AG04450 (cell line): ENCODE results near the gene AXDND1. TPM values are rescaled to one million over a fixed set of nuclear protein-coding genes. Genes with fewer than 3 reads are reported as not detected.

ENCODE experiments used
- CTCF ChIA-PET: fragments of 300-600, 350-600 bp; formaldehyde crosslinking; extraction: SDS; loops from one replicate; lab custom pipeline; 2022; ENCODE audit warnings: antibody characterized with exemption, inconsistent platforms; lab: Charles Lee
- POLR2A ChIA-PET: fragments of 350-600 bp; formaldehyde crosslinking; extraction: SDS; loops from one replicate; lab custom pipeline; 2021; ENCODE audit warnings: antibody characterized with exemption, inconsistent platforms; lab: Yijun Ruan, JAX
- DNase-seq: peaks from one replicate; pipeline ENCODE4 v3.0.0-alpha.2; 2011; ENCODE audit warnings: low read depth, low spot score
- H3K27ac ChIP-seq: one replicate; pipeline ENCODE4 v1.5.1; 2012; ENCODE audit warnings: low read depth, low read length, control low read depth
- H3K27me3 ChIP-seq: one replicate; pipeline ENCODE4 v1.6.0; 2012; ENCODE audit warnings: low read length; ENCODE audit not compliant: control insufficient read depth, insufficient read depth
- H3K4me3 ChIP-seq: 2 replicates; pipeline ENCODE4 v1.5.1; 2011; ENCODE audit warnings: mild to moderate bottlenecking, low read depth, low read length, control low read depth
- H3K9me3 ChIP-seq: 2 replicates; pipeline ENCODE4 v1.5.1; 2012; ENCODE audit warnings: low read length; ENCODE audit not compliant: control insufficient read depth, insufficient read depth
- CTCF ChIP-seq: IDR thresholded peaks from 2 replicates; pipeline ENCODE4 v1.5.1; 2011; ENCODE audit warnings: low read depth, low read length, control low read depth, inconsistent platforms
- polyA plus RNA-seq: library from polyadenylated mRNA; depleted of rRNA; stranded (reverse); fragments of >200 nt; gene quantifications from 2 replicates; pipeline ENCODE4 v1.2.3, GENCODE V29; 2011

The AXDND1 gene
- polyA plus RNA-seq, 1 experiment = 0.27 TPM

DNA sequence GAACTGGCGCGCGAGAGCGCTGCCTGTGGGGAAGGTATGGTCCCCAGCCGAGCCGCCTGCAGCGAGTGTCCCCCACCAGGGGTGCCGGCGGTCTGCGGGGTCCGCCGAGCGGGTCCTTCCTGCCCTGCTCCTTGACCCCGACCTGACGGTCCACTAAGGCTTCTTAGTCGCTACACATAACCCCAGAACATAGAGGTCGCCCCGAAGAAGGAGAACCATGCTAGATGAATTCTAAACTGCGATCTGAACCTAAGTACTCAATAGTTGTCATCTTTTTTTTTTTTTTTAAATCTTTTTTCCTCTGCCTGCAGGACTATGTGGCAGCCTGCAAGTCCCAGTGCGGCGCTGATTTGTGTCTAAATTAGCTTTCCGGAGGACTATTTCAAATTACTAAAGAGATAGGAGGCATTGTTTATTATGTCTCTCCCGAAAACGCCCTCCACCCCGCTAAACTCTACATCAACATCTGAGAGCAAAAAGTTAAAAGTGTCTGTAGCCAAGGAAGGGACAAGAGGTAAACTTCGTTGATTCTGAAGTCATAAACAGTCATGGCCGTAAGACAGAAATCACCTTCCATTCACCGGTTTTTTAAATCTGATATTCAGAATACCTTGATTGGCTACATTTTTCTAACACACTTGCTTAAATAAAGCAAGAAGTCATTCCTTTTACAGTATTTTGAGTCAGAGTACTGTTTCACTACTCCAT is 476 bp downstream of the AXDND1 start:
- H3K9me3 ChIP-seq = no peaks in the 10 kb centered on the region; the same call in 1 of the 2 replicates
- H3K4me3 ChIP-seq = peak overlapping the region; percentile 80
- no peak for TF ChIP-seq CTCF
- DNase-seq = no peak
- POLR2A ChIA-PET = interaction anchor here (0.6 to 1.0 kb wide), 2 partner anchors 72 to 96 kb away, joined by 3 to 8 read pairs; partner anchors contain the start of gene SOAT1
- H3K27ac ChIP-seq = peak overlapping the region; percentile 97
- no peaks in the 10 kb centered on the region for H3K27me3 ChIP-seq
- CTCF ChIA-PET = interaction anchor here (0.9 to 7.9 kb wide), 3 partner anchors 72 to 288 kb away, joined by 3 to 123 read pairs (median 4); partner anchors contain the start of gene SOAT1

DNA sequence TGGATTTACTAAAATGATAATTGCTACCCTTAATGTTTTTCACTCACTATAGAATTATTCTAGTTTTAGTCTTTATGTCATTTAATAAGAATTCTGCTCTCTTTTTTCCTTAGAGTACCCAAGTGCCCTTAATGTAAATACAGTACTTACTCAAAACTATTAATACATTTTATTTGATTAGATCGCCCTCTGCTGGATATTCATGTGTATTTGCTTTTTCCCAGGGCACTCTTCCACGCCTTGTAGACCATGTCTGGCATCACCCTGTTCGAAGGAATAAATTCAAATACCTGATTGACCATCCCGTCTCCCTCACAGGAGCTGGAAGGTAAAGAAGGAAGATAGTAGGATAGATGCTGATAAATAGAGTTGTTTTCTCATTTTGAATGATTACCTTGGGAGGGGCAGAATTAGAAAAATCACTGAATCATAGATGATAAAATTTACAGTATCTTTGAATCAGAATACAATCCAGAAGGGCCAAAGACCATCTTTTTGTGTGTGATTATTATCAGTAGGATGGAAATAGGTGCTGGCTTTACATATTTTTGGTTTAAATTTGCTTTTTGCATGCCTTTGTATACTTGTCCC is 4.1 kb downstream of the AXDND1 start:
- H3K4me3 ChIP-seq = no peak overlapping the region
- peak; percentile 58 for TF ChIP-seq CTCF
- no peaks in the 10 kb centered on the region; the same call in 1 of the 2 replicates for H3K9me3 ChIP-seq
- H3K27ac ChIP-seq = no peak overlapping the region
- H3K27me3 ChIP-seq = no peaks in the 10 kb centered on the region
- DNase-seq = peak; percentile 54
- POLR2A ChIA-PET = no interaction called here
- CTCF ChIA-PET = interaction anchor here (0.5 to 7.9 kb wide), 22 partner anchors 11 to 475 kb away, joined by 3 to 123 read pairs (median 3); no protein-coding TSS in a partner anchor

- Histone ChIP-seq H3K27me3 (no peaks in the 10 kb centered on the region), H3K27ac (no peak overlapping the region), H3K4me3 (no peak overlapping the region), H3K9me3 (no peaks in the 10 kb centered on the region)
- DNase-seq = no peak
- no peak for TF ChIP-seq CTCF
- ChIA-PET POLR2A (no interaction called here), CTCF (interaction anchor here (5.8 to 7.9 kb wide), 2 partner anchors 121 to 293 kb away, joined by 83 to 123 read pairs; no protein-coding TSS in a partner anchor)
Observed at GRCh38 chr1:179372160-179372559, 6.4 kb downstream of the AXDND1 start.

- ChIA-PET POLR2A (no interaction called here), CTCF (interaction anchor here (2.0 kb wide), 1 partner anchor 124 kb away, joined by 8 read pairs; no protein-coding TSS in a partner anchor)
- Histone ChIP-seq H3K27me3 (no peaks in the 10 kb centered on the region), H3K9me3 (no peaks in the 10 kb centered on the region), H3K4me3 (no peak overlapping the region), H3K27ac (no peak overlapping the region)
- no peak for TF ChIP-seq CTCF
- no peak for DNase-seq
Observed at GRCh38 chr1:179376223-179376622, 10.5 kb downstream of the AXDND1 start.

- H3K4me3 ChIP-seq = no peak overlapping the region
- POLR2A ChIA-PET = no interaction called here
- no peak overlapping the region for H3K27ac ChIP-seq
- no peaks in the 10 kb centered on the region for H3K9me3 ChIP-seq
- no peaks in the 10 kb centered on the region for H3K27me3 ChIP-seq
- no peak for TF ChIP-seq CTCF
- DNase-seq = no peak
- CTCF ChIA-PET = no interaction called here
Observed at GRCh38 chr1:179380299-179380698, 14.5 kb downstream of the AXDND1 start.
